Fibroblast of lung (primary cell): ENCODE measurements around the gene EFNA1. TPM values are rescaled to one million over a fixed set of nuclear protein-coding genes. Genes with fewer than 3 reads are reported as not detected.

ENCODE experiments used
- DNase-seq, 2 donors: peaks; one replicate each; pipeline versions ENCODE4 v3.0.0 to v3.0.0-alpha.2; 2010; ENCODE audit warnings: low read depth in 2 of 2
- H2AFZ ChIP-seq: 2 replicates; pipeline ENCODE4 v1.5.1; 2012; ENCODE audit warnings: low read length, control low read depth, inconsistent platforms
- H3K27ac ChIP-seq: 2 replicates; pipeline ENCODE4 v1.5.1; 2011; ENCODE audit warnings: low read length, control low read depth; ENCODE audit not compliant: insufficient read depth
- H3K27me3 ChIP-seq: 2 replicates; pipeline ENCODE4 v1.5.1; 2011; ENCODE audit warnings: mild to moderate bottlenecking, low read length; ENCODE audit not compliant: control insufficient read depth, insufficient read depth
- H3K36me3 ChIP-seq: 2 replicates; pipeline ENCODE4 v1.5.1; 2011; ENCODE audit warnings: low read length; ENCODE audit not compliant: control insufficient read depth, insufficient read depth
- H3K4me1 ChIP-seq: 2 replicates; pipeline ENCODE4 v1.5.1; 2011; ENCODE audit warnings: low read length; ENCODE audit not compliant: control insufficient read depth, insufficient read depth; ENCODE audit errors: extremely low read depth
- H3K4me2 ChIP-seq: 2 replicates; pipeline ENCODE4 v1.5.1; 2011; ENCODE audit warnings: low read length, control low read depth; ENCODE audit not compliant: insufficient read depth; ENCODE audit errors: extremely low read depth
- H3K4me3 ChIP-seq, 4 experiments: fragments of 200-600 bp in 1 of 4; sonication (generic) in 1 of 4; replicated peaks in 1 of 4; 2 replicates each; pipeline ENCODE4 v1.5.1; 2011 to 2016; ENCODE audit warnings: low read length in 4 of 4, low read depth in 3 of 4, mild to moderate bottlenecking in 3 of 4, control low read depth in 2 of 4, inconsistent platforms in 1 of 4, mixed read lengths in 1 of 4; ENCODE audit not compliant: insufficient read depth in 1 of 4; ENCODE audit errors: control extremely low read depth in 1 of 4
- H3K79me2 ChIP-seq: 2 replicates; pipeline ENCODE4 v1.5.1; 2012; ENCODE audit warnings: mild to moderate bottlenecking, low read length, inconsistent platforms; ENCODE audit not compliant: control insufficient read depth, insufficient read depth
- H3K9ac ChIP-seq: 2 replicates; pipeline ENCODE4 v1.5.1; 2011; ENCODE audit warnings: mild to moderate bottlenecking, low read length, control low read depth; ENCODE audit not compliant: insufficient read depth
- H3K9me3 ChIP-seq: 2 replicates; pipeline ENCODE4 v1.5.1; 2012; ENCODE audit warnings: low read depth, low read length; ENCODE audit not compliant: control insufficient read depth, insufficient read depth
- H4K20me1 ChIP-seq: 2 replicates; pipeline ENCODE4 v1.5.1; 2011; ENCODE audit warnings: low read length; ENCODE audit not compliant: control insufficient read depth, insufficient read depth; ENCODE audit errors: extremely low read depth
- CTCF ChIP-seq, 2 donors: IDR thresholded peaks in 1 of 2; conservative IDR thresholded peaks in 1 of 2; 1 replicate in 1 of 2; 2 replicates in 1 of 2; pipeline ENCODE4 v1.5.1; 2011 to 2012; ENCODE audit warnings: low read length in 2 of 2, control low read depth in 1 of 2, inconsistent platforms in 1 of 2, low read depth in 1 of 2, mild to moderate bottlenecking in 1 of 2
- EZH2 ChIP-seq: IDR thresholded peaks from 2 replicates; pipeline ENCODE4 v1.5.1; 2012; ENCODE audit warnings: low read length, control low read depth, mild to moderate bottlenecking; ENCODE audit errors: missing control alignments
- polyA plus RNA-seq, 2 donors: library from polyadenylated mRNA; depleted of rRNA in 1 of 2; stranded (reverse) in 1 of 2; unstranded in 1 of 2; fragments of >200 nt; gene quantifications; 2 replicates each; pipeline ENCODE4 v1.2.1, GENCODE V29; 2011 to 2012; ENCODE audit warnings: missing spikeins in 1 of 2
- total RNA-seq: library from RNA; depleted of rRNA; stranded (reverse); fragments of >200 nt; gene quantifications from 2 replicates; pipeline ENCODE4 v1.2.1, GENCODE V29; 2014

Gene EFNA1
- total and polyA plus RNA-seq, 2 donors (not counting 1 experiment from before 2014, with no cell fraction given) = 0.07 TPM; not detected in 1

- Histone ChIP-seq H4K20me1 (no peaks in the 10 kb centered on the region), H3K27me3 (peaks cover 74% of the 10 kb centered on the region), H3K79me2 (no peaks in the 10 kb centered on the region), H3K4me1 (peaks cover 5% of the 10 kb centered on the region), H3K9ac (no peak overlapping the region), H2AFZ (no peak overlapping the region), H3K36me3 (no peaks in the 10 kb centered on the region), H3K9me3 (no peaks in the 10 kb centered on the region), H3K4me3 (no peak overlapping the region), H3K4me2 (peak overlapping the region; percentile 13), H3K27ac (no peak overlapping the region)
- no peak for TF ChIP-seq CTCF (conservative IDR thresholded peaks at IDR 0.05 in 1 of 2, IDR thresholded peaks at IDR 0.05 in 1 of 2; ENCODE audit: low read depth in 1 of 2, low read length in 2 of 2)
- TF ChIP-seq EZH2 = peak; percentile 99
- DNase-seq = no peak
Measured at GRCh38 chr1:155079487-155080311, 48.0 kb upstream of the EFNA1 start.

GRCh38 chr1:155080312-155081228, 47.1 kb upstream of the EFNA1 start:
- Histone ChIP-seq H3K4me1 (peaks cover 6% of the 10 kb centered on the region), H3K79me2 (no peaks in the 10 kb centered on the region), H2AFZ (no peak overlapping the region), H4K20me1 (no peaks in the 10 kb centered on the region), H3K9ac (no peak overlapping the region), H3K36me3 (no peaks in the 10 kb centered on the region), H3K4me2 (no peak overlapping the region), H3K4me3 (no peak overlapping the region), H3K27ac (no peak overlapping the region), H3K27me3 (peaks cover 72% of the 10 kb centered on the region), H3K9me3 (no peaks in the 10 kb centered on the region)
- TF ChIP-seq CTCF (conservative IDR thresholded peaks at IDR 0.05 in 1 of 2, IDR thresholded peaks at IDR 0.05 in 1 of 2; ENCODE audit: low read depth in 1 of 2, low read length in 2 of 2) (no peak), EZH2 (no peak)
- DNase-seq = no peak
